ENCODE results near the gene CYB5D1. TPM values are rescaled to one million over a fixed set of nuclear protein-coding genes. Genes with fewer than 3 reads are reported as not detected.

Gene CYB5D1
- total RNA-seq, 4 donors from 2014 or later = 9.4 to 13.6 (median 11.1) TPM

GRCh38 chr17:7851438-7852261 is 6.2 kb upstream of the CYB5D1 start:
- peak overlapping the region in 3 of 4 donors; percentile 25 to 61 (median 40) for H3K27ac ChIP-seq
- TF ChIP-seq CTCF (IDR thresholded peaks at IDR 0.05) (peak; percentile 97 to 100 (median 99)), EP300 (IDR thresholded peaks at IDR 0.05) (peak in 1 of 2 donors; percentile 74), POLR2A (IDR thresholded peaks at IDR 0.05) (peak in 1 of 2 donors; percentile 46)

GRCh38 chr17:7852262-7852670 is 5.5 kb upstream of the CYB5D1 start:
- peak overlapping the region in 2 of 4 donors; percentile 40 to 61 for H3K27ac ChIP-seq
- peaks cover 0 to 37% (median 21%) of the 10 kb centered on the region in 4 donors for H3K4me1 ChIP-seq
- H3K9me3 ChIP-seq = no peaks in the 10 kb centered on the region
- WGBS, 2 donors = 72 to 76% methylated on average over 19 to 20 of the region's 20 CpGs
- H3K27me3 ChIP-seq = no peaks in the 10 kb centered on the region
- TF ChIP-seq EP300 (IDR thresholded peaks at IDR 0.05) (no peak), POLR2A (IDR thresholded peaks at IDR 0.05) (no peak), CTCF (IDR thresholded peaks at IDR 0.05) (no peak)
- no peak for DNase-seq (ENCODE audit: low spot score in 2 of 2)
- peaks cover 0 to 63% (median 31%) of the 10 kb centered on the region in 3 donors for H3K36me3 ChIP-seq
- H3K4me3 ChIP-seq = no peak overlapping the region

More at GRCh38 chr17:7851438-7852261, 6.2 kb upstream of the CYB5D1 start:
- Histone ChIP-seq H3K9me3 (no peaks in the 10 kb centered on the region), H3K4me1 (peaks cover 0 to 37% (median 21%) of the 10 kb centered on the region in 4 donors), H3K27me3 (no peaks in the 10 kb centered on the region), H3K4me3 (peak overlapping the region in 1 of 4 donors; percentile 14), H3K36me3 (peaks cover 0 to 69% (median 34%) of the 10 kb centered on the region in 3 donors)
- WGBS, 2 donors = 23 to 33% methylated on average over 36 to 50 of the region's 60 CpGs
- DNase-seq (ENCODE audit: low spot score in 2 of 2) = peak; percentile 74 to 76

GRCh38 chr17:7852919-7853690 is 4.7 kb upstream of the CYB5D1 start:
- Histone ChIP-seq H3K27me3 (no peaks in the 10 kb centered on the region), H3K4me3 (no peak overlapping the region), H3K4me1 (peaks cover 0 to 37% (median 22%) of the 10 kb centered on the region in 4 donors), H3K9me3 (no peaks in the 10 kb centered on the region), H3K36me3 (peaks cover 0 to 54% (median 27%) of the 10 kb centered on the region in 3 donors), H3K27ac (peak overlapping the region in 1 of 4 donors; percentile 61)
- TF ChIP-seq EP300 (IDR thresholded peaks at IDR 0.05) (no peak), CTCF (IDR thresholded peaks at IDR 0.05) (no peak), POLR2A (IDR thresholded peaks at IDR 0.05) (no peak)
- 67 to 82% methylated on average over 26 to 50 of the region's 51 CpGs for WGBS, 2 donors
- DNase-seq (ENCODE audit: low spot score in 2 of 2) = no peak

GRCh38 chr17:7853691-7854038 is 4.1 kb upstream of the CYB5D1 start:
- peaks cover 0 to 49% (median 21%) of the 10 kb centered on the region in 3 donors for H3K36me3 ChIP-seq

More at GRCh38 chr17:7853691-7854038, 4.1 kb upstream of the CYB5D1 start:
- no peak overlapping the region for H3K4me3 ChIP-seq
- TF ChIP-seq CTCF (IDR thresholded peaks at IDR 0.05) (no peak), POLR2A (IDR thresholded peaks at IDR 0.05) (no peak)
- 79 to 84% methylated on average over 21 of the region's 21 CpGs for WGBS, 2 donors
- no peak for DNase-seq (ENCODE audit: low spot score in 2 of 2)
- H3K4me1 ChIP-seq = peaks cover 0 to 43% (median 28%) of the 10 kb centered on the region in 4 donors
- no peaks in the 10 kb centered on the region for H3K27me3 ChIP-seq
- no peaks in the 10 kb centered on the region for H3K9me3 ChIP-seq
- no peak overlapping the region for H3K27ac ChIP-seq

Data from tibial nerve (tissue), 4 donors.